MM.1S (cell line): Measurements from ENCODE around the gene HSP90AB1.

ENCODE experiments used
- DNase-seq: peaks from one replicate; pipeline ENCODE4 v3.0.0-alpha.2; 2015
- H2AFZ ChIP-seq: fragments of 300-600 bp; sonication (generic); 2 replicates; pipeline ENCODE4 v1.6.0; 2016; ENCODE audit warnings: antibody characterized with exemption, low read length
- H3F3A ChIP-seq: fragments of 300-600 bp; sonication (generic); 2 replicates; pipeline ENCODE4 v1.6.1; 2016; ENCODE audit warnings: mild to moderate bottlenecking, antibody characterized with exemption, low read length, moderate library complexity, mixed read lengths; ENCODE audit not compliant: insufficient read depth
- H3K27ac ChIP-seq: fragments of 300-600 bp; sonication (generic); 2 replicates; pipeline ENCODE4 v1.5.1; 2016; ENCODE audit warnings: mild to moderate bottlenecking, low read length
- H3K27me3 ChIP-seq: fragments of 300-600 bp; sonication (generic); replicated peaks from 2 replicates; pipeline ENCODE4 v1.6.0; 2016; ENCODE audit warnings: low read length; ENCODE audit not compliant: insufficient read depth
- H3K36me3 ChIP-seq: fragments of 300-600 bp; sonication (generic); replicated peaks from 2 replicates; pipeline ENCODE4 v1.6.1; 2016; ENCODE audit warnings: mild to moderate bottlenecking, low read length, mixed read lengths; ENCODE audit not compliant: insufficient read depth
- H3K4me1 ChIP-seq: fragments of 300-600 bp; sonication (generic); 2 replicates; pipeline ENCODE4 v1.6.1; 2016; ENCODE audit warnings: low read length, mixed read lengths
- H3K4me2 ChIP-seq: fragments of 300-600 bp; sonication (generic); 2 replicates; pipeline ENCODE4 v1.6.0; 2016; ENCODE audit warnings: low read depth, low read length
- H3K4me3 ChIP-seq: fragments of 300-600 bp; sonication (generic); 2 replicates; pipeline ENCODE4 v1.5.1; 2016; ENCODE audit warnings: low read length, mixed read lengths
- H3K79me2 ChIP-seq: fragments of 300-600 bp; sonication (generic); 2 replicates; pipeline ENCODE4 v1.6.1; 2016; ENCODE audit warnings: mixed run types, low read length, mixed read lengths
- H3K9ac ChIP-seq: fragments of 300-600 bp; sonication (generic); 2 replicates; pipeline ENCODE4 v1.6.1; 2016; ENCODE audit warnings: low read length, mixed read lengths
- H3K9me2 ChIP-seq: fragments of 300-600 bp; sonication (generic); replicated peaks from 2 replicates; pipeline ENCODE4 v1.6.1; 2016; ENCODE audit warnings: mild to moderate bottlenecking, low read length, mixed read lengths; ENCODE audit not compliant: insufficient read depth
- H3K9me3 ChIP-seq: fragments of 300-600 bp; sonication (generic); replicated peaks from 2 replicates; pipeline ENCODE4 v1.6.1; 2016; ENCODE audit warnings: mild to moderate bottlenecking, low read length, mixed read lengths; ENCODE audit not compliant: insufficient read depth
- H4K20me1 ChIP-seq: fragments of 300-600 bp; sonication (generic); 2 replicates; pipeline ENCODE4 v1.6.1; 2016; ENCODE audit warnings: mild to moderate bottlenecking, low read length, moderate library complexity, mixed read lengths; ENCODE audit not compliant: insufficient read depth
- EZH2 ChIP-seq: fragments of 300-600 bp; sonication (generic); optimal IDR thresholded peaks from 2 replicates; pipeline ENCODE3; 2017; ENCODE audit warnings: low read depth, mild to moderate bottlenecking, antibody characterized with exemption, low read length, mixed read lengths
- EZH2phosphoT487 ChIP-seq: fragments of 300-600 bp; sonication (generic); IDR thresholded peaks from 2 replicates; pipeline ENCODE4 v1.6.1; 2018; ENCODE audit warnings: antibody characterized with exemption, low read length
- TF ChIP-seq, protein P1 (sequence below): fragments of 300-600 bp; sonication (generic); IDR thresholded peaks from 2 replicates; pipeline ENCODE4 v1.5.1; 2016; ENCODE audit warnings: antibody characterized with exemption, low read length, mixed read lengths

HSP90AB1 gene

DNA sequence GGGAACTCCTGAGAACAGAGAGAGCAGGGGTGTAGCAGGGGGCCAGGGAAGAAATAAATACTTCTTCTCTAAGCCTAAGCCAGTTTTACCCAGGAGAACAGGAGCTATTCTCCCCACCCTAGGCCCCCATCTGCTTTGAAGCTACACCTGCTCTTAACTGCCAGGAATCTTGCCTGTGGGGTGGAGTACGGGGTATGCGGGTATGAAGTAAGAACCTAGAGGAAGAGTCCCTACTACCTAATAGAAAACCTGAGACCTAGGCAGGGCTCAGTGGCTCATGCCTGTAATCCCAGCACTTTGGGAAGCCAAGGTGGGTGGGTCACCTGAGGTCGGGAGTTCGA lies 22.0 kb upstream of the HSP90AB1 start:
- Histone ChIP-seq H3K4me2 (peak overlapping the region; percentile 94; the same call in 1 of the 2 replicates), H3K27ac (no peak overlapping the region), H3K9me3 (no peaks in the 10 kb centered on the region), H3K9ac (peak overlapping the region; percentile 75; the same call in 1 of the 2 replicates), H3K36me3 (no peaks in the 10 kb centered on the region), H3K4me1 (peaks cover 24% of the 10 kb centered on the region), H3K79me2 (peaks cover 50% of the 10 kb centered on the region), H3K4me3 (peak overlapping the region; percentile 80; the same call in 1 of the 2 replicates), H3K9me2 (no peaks in the 10 kb centered on the region), H3K27me3 (no peaks in the 10 kb centered on the region), H3F3A (peaks cover 17% of the 10 kb centered on the region), H4K20me1 (no peaks in the 10 kb centered on the region), H2AFZ (no peak overlapping the region)
- DNase-seq: no peak
- TF ChIP-seq, protein P1, sequence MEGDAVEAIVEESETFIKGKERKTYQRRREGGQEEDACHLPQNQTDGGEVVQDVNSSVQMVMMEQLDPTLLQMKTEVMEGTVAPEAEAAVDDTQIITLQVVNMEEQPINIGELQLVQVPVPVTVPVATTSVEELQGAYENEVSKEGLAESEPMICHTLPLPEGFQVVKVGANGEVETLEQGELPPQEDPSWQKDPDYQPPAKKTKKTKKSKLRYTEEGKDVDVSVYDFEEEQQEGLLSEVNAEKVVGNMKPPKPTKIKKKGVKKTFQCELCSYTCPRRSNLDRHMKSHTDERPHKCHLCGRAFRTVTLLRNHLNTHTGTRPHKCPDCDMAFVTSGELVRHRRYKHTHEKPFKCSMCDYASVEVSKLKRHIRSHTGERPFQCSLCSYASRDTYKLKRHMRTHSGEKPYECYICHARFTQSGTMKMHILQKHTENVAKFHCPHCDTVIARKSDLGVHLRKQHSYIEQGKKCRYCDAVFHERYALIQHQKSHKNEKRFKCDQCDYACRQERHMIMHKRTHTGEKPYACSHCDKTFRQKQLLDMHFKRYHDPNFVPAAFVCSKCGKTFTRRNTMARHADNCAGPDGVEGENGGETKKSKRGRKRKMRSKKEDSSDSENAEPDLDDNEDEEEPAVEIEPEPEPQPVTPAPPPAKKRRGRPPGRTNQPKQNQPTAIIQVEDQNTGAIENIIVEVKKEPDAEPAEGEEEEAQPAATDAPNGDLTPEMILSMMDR: no peak
- TF ChIP-seq EZH2: no peak
- TF ChIP-seq EZH2phosphoT487: no peak

DNA sequence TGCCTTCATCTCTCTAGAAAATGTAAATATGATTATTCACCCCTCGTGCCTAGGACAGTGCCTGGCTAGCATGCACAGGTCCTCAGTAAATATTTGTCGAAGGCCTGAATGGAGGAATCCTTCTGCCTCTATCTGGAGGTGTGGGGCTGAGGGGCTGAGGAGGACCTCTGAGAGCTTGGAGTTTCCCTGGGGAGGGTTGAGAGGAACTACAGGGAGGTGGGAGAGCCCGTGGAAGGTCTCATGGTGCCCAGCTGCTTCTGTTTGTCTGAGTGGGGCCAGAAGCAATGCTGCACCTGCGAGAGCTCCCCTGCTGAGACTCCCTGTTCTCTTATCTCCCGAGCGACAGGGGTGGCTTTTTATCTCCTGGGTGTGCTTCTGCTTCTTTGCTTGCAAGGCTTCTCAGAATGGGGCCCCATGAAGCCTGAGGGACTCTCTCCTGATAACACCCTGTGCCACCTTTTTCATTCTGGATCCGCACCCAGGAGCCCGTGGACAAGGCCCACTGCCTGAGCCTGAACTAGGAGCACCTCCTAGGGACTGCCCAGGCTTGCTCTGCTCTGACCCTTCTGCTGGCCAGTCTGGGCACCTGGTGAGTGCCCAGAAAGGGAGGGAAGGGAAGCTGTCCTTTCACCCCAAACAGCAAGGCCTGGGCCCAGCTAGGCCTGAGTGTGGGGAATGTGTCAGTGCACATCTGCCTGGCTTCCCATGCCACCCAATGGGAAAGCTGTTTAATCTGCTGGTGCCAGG lies 21.1 kb upstream of the HSP90AB1 start:
- TF ChIP-seq EZH2: no peak
- TF ChIP-seq, protein P1: no peak
- TF ChIP-seq EZH2phosphoT487: no peak
- Histone ChIP-seq H2AFZ (no peak overlapping the region), H3K4me1 (peaks cover 22% of the 10 kb centered on the region), H3K79me2 (peaks cover 50% of the 10 kb centered on the region), H3F3A (peaks cover 12% of the 10 kb centered on the region), H3K36me3 (no peaks in the 10 kb centered on the region), H4K20me1 (no peaks in the 10 kb centered on the region), H3K27ac (no peak overlapping the region), H3K4me3 (no peak overlapping the region), H3K9ac (no peak overlapping the region), H3K4me2 (no peak overlapping the region), H3K9me3 (no peaks in the 10 kb centered on the region), H3K27me3 (no peaks in the 10 kb centered on the region), H3K9me2 (no peaks in the 10 kb centered on the region)
- DNase-seq: no peak

DNA sequence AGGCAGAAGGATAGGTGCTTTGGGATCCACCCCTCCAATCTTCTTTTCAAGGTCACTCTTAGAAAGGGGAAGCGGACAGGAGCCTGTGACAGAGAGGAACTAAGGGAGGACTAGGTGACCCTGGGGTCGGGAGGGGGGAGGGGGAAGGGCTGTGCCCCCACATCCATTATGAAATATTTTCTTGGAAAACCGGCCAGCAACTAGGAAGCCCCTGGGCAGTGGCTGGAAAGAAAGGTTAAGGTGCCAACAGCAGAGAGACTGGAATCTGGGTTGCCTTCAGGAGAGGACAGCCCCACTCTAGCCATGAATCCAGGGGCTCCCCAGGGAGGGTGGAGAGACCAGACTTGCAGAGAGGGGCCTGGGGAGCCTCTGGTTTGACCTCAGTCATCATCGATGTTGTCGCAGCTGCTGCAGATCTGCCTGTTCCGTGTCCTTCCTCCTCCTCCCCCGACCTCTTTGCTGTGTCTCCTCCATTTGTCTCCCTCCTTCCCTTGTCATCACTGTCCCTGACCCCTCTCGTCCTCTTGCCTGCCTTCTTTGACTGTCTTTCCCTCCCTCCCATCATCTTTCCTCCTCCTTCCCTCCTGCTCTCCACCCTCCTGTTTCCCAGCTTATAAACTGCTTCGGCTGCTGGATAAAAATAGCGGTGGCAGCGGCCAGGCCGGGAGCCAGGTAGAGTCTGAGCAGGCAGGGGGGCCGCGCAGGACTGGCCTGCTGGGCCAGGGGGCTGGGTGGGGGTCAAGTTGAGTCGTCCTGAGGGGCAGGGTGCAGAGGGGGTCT lies 20.3 kb upstream of the HSP90AB1 start:
- peaks cover 17% of the 10 kb centered on the region for H3K4me1 ChIP-seq
- DNase-seq: no peak
- H4K20me1 ChIP-seq: no peaks in the 10 kb centered on the region
- H3K4me3 ChIP-seq: no peak overlapping the region
- H3K4me2 ChIP-seq: no peak overlapping the region
- no peaks in the 10 kb centered on the region for H3K36me3 ChIP-seq
- H3K79me2 ChIP-seq: peaks cover 50% of the 10 kb centered on the region
- H2AFZ ChIP-seq: no peak overlapping the region
- no peaks in the 10 kb centered on the region for H3K27me3 ChIP-seq
- no peak overlapping the region for H3K9ac ChIP-seq
- H3K9me2 ChIP-seq: no peaks in the 10 kb centered on the region
- H3F3A ChIP-seq: peaks cover 5% of the 10 kb centered on the region; the same call in 1 of the 2 replicates
- H3K9me3 ChIP-seq: no peaks in the 10 kb centered on the region
- TF ChIP-seq EZH2: no peak
- TF ChIP-seq, protein P1: no peak
- no peak for TF ChIP-seq EZH2phosphoT487
- H3K27ac ChIP-seq: no peak overlapping the region
